Measurements from ENCODE around the gene CNGA3.

DNA sequence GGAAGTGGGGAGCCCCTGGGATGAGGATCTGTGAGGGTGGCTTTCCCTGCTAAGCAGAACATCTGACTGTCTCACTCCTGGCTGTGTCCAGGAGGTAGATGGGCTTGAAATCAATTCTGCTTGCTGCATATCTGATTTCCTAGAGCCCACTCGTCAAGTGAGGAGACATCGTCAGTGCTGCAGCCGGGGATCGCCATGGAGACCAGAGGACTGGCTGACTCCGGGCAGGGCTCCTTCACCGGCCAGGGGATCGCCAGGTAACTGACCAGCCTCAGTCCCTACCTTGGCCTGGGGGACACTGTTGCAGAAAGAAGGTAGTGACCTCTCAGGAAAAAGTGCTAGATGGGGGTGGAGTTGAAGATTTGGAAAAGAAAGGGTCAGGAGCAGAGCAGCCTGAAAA lies 31.3 kb downstream of the CNGA3 start:
- TF ChIP-seq CTCF (IDR thresholded peaks at IDR 0.05; ENCODE audit: insufficient read depth, low read length) = no peak
- TF ChIP-seq GABPA (IDR thresholded peaks at IDR 0.05; ENCODE audit: low read depth) = no peak
- TF ChIP-seq, protein P1, sequence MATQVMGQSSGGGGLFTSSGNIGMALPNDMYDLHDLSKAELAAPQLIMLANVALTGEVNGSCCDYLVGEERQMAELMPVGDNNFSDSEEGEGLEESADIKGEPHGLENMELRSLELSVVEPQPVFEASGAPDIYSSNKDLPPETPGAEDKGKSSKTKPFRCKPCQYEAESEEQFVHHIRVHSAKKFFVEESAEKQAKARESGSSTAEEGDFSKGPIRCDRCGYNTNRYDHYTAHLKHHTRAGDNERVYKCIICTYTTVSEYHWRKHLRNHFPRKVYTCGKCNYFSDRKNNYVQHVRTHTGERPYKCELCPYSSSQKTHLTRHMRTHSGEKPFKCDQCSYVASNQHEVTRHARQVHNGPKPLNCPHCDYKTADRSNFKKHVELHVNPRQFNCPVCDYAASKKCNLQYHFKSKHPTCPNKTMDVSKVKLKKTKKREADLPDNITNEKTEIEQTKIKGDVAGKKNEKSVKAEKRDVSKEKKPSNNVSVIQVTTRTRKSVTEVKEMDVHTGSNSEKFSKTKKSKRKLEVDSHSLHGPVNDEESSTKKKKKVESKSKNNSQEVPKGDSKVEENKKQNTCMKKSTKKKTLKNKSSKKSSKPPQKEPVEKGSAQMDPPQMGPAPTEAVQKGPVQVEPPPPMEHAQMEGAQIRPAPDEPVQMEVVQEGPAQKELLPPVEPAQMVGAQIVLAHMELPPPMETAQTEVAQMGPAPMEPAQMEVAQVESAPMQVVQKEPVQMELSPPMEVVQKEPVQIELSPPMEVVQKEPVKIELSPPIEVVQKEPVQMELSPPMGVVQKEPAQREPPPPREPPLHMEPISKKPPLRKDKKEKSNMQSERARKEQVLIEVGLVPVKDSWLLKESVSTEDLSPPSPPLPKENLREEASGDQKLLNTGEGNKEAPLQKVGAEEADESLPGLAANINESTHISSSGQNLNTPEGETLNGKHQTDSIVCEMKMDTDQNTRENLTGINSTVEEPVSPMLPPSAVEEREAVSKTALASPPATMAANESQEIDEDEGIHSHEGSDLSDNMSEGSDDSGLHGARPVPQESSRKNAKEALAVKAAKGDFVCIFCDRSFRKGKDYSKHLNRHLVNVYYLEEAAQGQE (IDR thresholded peaks at IDR 0.05; ENCODE audit: insufficient replicate concordance, low read depth) = no peak
- TF ChIP-seq POLR2AphosphoS5 (IDR thresholded peaks at IDR 0.05; ENCODE audit: low read depth) = no peak
- TF ChIP-seq SPI1 (IDR thresholded peaks at IDR 0.05; ENCODE audit: borderline replicate concordance, low read depth) = no peak

Measured in HL-60 (cell line).